Stimulated activated CD4-positive, alpha-beta T cell treated with anti-CD3 and anti-CD28 coated beads, Interleukin-12 subunit alpha, Interleukin-12 subunit beta, amount 100 ng/mL, for 24 hours (primary cell): ENCODE data around the gene P2RY8.
"Not testable (repeated sequence)": the region's sequence is repeated elsewhere in the genome, so short reads cannot be mapped to it uniquely, and the experiment has no call there.

Source experiments
- DNase-seq, 2 experiments: peaks; one replicate each; pipeline ENCODE4 v3.0.0-alpha.2; 2020; ENCODE audit warnings: low read depth in 2 of 2

The P2RY8 gene, protein sequence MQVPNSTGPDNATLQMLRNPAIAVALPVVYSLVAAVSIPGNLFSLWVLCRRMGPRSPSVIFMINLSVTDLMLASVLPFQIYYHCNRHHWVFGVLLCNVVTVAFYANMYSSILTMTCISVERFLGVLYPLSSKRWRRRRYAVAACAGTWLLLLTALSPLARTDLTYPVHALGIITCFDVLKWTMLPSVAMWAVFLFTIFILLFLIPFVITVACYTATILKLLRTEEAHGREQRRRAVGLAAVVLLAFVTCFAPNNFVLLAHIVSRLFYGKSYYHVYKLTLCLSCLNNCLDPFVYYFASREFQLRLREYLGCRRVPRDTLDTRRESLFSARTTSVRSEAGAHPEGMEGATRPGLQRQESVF

DNA sequence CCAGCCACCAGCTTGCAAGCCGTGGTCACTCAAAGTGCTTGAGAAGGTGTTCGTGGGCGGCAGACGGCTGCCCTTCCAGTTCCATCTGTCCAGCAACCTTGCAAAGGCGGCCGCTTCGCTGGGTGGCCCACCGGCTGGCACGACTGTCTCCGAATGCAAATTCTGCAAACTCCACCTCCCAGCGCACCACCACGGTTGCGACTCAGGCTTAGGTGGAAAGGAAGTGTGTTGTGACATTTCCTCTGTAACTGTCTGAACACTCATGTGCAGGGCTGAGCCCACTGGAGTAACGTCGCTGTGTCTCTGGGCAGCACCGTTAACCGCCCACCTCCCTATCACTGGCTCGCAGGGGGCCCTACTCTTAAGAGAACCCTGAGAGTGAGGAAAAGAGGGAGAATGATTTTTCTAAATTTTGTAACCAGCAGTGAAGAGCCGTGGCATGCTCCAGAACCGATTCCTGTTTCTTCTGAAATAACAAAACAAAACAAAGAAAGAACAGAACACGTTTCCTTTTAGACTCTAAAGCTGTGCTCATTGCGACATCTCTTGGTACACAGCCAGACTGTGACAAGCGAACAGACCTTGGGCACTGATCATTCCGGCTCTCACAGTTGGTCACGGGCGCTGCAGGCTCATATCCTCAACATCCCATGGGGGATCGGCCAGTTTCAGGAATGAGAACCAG is at the start of gene P2RY8:
Gene P2RY8, minus strand, starts transcription at position 155 of the 685 bp plus-strand sequence. CDS start 70,627 bp downstream, outside the sequence.
- DNase-seq: peak; percentile 65 to 66

DNA sequence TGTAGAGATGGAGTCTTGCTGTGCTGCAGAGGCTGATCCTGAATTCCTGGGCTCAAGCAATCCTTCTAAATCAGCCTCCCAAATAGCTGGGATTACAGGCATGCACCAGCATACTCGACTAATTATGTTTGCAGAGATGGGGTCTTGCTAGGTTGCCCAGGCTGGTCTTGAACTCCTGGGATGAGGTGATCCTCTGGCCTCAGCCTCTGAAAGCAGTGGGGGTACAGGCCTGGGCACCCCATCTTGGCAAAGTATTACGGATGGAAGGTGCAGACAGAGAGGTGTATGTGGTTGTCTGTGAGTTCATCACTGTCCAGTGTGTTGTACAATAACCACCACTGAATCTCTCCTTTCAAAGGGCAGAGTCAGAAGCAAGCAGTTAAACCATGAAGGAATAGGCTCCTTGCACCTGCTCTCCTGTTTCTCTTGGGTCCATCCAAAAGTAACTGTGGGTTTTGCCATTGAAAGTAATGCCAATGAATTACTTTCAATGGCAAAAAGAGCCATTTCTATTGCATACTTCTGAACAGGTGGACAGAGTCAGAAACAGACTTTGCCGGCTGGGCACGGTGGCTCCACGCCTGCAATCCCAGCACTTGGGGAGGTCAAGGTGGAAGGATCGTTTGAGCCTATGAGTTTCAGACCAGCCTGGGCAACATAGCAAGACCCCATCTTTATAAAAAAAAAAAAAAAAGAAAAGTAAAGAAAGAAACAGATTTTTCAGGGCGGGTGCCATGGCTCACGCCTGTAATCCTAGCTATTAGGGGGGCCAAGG is 47.4 kb upstream of the P2RY8 start:
- no peak for DNase-seq

DNA sequence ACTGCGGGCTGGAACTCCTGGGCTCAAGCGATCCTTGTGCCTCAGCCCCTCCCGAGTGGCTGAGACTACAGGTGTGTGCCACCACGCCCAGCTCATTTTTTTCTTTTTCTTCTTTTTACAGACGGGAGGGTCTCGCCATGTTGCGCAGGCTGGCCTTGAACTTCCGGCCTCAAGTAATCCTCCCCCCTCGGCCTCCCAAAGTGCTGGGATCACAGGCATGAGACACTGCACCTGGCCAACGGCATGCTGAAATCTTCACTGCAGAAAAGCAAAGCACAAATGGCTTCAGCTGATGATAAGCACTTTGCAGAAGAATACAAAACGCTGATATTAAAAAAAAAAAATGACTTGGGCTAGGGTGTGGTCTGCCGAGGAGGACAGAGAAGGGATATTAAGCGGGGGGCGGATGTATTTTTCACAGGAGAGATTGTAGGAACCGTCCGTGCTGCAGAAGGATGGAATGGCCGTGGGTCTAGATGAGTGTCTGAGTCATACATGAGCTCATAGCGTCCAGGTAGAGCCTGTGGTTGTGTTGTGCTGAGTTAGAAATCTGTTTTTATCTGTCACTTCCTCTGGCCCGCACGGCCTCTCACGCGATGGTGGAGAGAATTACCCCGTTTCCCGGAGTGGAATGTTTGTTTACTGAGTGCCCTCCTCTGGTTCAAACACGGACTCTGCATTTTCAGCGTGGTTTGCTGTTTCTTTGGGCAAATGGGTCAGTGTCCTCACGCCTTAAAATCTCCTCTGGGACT is 45.9 kb upstream of the P2RY8 start:
- DNase-seq: peak in 1 of 2 experiments; percentile 57

DNA sequence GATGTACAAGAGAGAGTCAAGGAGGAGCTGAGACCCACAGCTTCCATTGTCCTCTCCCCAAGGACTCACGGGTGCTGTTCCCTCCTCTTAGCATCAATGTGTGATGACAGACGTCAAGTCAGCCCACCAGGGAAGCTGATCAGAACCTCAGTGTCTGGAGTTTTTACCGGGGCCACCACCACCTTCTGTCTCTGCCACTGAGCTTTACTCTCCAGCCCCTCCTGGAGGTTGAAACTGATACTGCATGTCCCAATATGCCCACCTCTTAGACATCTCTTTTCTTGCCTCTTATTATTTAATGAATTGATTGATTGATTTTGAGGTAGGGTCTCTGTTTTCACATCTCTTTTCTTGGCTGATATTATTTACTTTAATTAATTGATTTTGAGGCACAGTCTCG is 44.1 kb upstream of the P2RY8 start:
- DNase-seq: peak; percentile 40 to 86

DNA sequence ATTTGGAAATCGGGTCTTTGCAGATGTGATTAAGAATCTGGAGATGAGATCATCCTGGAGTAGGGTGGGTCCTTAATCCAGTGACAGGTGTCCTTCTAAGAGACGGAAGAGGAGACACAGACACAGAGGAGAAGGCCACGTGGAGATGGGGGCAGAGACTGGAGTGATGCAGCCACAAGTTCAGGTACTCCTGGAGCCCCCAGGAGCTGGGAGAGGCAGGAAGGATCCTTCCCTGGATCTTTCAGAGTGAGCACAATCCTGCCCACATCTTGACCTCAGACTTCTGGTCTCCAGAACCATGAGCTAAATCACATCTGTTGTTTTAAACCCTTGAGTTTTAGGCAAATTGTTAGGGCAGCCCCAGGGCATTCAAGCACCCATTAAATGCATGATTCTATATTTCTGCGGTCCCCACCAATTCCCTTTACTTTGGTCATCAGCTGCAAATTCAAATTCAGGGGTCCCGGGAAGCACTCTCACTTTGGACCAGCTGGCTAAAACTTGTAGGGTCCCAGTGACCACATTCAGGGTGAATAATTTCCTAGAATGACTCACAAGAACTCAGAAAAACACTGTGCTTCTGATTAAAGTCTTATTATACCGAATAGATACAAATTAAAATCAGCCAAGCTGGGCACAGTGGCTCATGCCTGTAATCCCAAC is 41.7 kb upstream of the P2RY8 start:
- DNase-seq: no peak

DNA sequence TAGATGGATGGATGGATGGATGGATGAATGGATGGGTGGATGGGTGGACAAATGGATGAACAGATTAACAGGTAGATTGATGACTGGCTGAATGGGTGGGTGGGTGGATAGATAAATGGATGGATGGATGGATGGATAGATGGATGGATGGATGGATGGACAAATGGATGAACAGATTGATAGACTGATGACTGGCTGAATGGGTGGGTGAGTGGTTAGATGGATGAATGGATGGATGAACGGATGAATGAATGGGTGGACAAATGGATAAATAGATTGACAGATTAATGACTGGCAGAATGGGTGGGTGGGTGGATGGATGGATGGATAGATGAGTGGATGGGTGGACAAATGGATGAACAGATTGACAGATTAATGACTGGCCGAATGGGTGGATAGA is 40.9 kb upstream of the P2RY8 start:
- no peak for DNase-seq

DNA sequence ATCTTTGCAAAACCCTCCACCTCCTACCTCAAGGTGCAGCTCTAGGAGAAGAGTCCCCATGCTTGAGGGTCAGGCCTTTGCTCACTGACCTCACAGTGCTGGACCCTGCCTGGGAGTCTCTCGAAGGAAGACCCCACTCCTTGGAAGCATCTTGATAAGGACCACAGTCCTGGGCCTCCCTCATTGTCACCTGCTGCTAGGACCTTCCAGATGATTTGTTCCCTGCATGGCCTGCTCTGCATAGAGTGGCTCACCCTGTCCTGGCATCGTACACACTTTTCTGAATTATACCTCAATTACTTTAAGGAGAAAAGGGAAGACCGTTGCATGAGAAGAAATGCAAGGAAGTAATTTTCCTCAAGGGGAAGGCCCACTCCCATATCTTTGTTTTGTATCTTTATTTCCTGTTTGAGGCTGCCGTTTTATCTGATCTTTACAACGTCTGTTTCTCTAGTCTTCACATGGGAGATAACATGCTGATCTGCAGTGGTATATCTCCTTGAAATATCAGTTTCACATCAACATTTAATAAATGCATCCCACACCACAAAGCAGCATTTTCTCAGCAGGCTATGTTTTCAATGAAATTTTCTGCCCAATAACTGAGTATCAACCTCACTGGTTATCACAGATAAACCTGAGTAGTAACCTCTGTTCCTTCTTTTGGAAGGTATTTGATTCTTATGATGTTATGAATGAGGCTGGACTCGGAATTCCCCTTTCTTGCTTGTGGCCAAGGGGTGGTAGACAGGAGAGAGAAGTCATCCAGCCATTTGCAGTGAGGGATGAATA is 39.4 kb upstream of the P2RY8 start:
- no peak for DNase-seq

DNA sequence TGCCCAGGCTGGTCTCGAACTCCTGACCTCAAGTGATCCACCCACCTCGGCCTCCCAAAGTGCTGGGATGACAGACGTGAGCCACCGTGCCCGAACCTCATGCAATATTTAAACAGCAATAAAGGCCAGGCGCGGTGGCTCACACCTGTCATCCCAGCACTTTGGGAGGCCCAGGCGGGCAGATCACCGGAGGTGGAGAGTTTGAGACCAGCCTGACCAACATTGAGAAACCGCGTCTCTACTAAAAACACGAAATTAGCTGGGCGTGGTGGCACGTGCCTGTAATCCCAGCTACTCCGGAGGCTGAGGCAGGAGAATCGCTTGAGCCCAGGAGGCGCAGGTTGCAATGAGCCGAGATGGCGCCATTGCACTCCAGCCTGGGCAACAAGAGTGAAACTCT is 37.2 kb upstream of the P2RY8 start:
- DNase-seq: not testable (repeated sequence)

DNA sequence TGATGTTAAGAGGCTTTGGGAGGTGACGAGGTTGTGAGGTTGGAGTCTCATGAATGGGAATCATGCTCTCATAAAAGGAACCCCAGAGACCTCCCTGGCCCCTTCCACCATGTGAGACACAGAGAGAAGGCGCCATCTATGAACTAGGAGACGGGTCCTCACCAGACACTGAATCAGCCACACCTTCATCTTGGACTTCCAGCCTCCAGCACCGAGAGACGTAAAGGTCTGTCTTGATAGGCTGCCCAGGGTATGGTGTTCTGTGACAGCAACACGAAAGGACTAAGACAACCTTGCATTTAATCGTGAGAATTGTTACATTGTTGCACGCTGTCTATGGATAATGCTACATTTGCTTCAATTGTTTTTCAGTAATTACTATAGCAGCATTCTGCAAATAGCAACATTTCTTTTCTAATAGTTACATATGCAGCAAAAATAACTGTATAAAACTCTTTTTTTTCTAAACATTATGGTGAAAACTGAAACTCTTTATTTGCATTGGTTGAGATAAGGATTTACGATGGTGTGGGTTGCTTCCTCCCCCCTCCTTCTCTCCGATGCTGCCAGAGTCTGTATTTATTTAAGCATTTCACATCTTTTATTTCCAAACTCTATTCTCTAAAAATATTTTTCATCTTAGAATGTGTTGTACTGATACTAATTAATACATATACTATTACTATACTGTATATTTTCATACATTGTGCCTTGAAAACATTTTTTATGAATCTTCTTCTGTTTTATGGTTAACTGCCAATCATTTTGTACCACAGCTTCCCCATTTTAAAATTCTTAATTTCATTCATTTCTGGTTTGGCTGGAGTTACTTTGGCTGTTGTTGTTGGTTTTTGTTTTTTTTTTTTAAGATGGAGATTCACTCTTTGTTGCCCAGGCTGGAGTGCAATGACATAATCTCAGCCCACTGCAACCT is 28.0 kb upstream of the P2RY8 start:
- DNase-seq: no peak

DNA sequence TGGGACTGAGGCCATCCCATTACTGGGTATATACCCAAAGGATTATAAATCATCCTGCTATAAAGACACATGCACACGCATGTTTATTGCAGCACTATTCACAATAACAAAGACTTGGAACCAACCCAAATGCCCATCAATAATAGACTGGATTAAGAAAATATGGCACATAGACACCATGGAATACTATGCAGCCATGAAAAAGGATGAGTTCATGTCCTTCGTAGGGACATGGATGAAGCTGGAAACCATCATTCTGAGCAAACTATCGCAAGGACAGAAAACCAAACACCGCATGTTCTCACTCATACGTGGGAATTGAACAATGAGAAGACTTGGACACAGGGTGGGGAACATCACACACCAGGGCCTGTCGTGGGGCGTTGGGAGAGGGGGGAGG is 27.1 kb upstream of the P2RY8 start:
- not testable (repeated sequence) for DNase-seq

DNA sequence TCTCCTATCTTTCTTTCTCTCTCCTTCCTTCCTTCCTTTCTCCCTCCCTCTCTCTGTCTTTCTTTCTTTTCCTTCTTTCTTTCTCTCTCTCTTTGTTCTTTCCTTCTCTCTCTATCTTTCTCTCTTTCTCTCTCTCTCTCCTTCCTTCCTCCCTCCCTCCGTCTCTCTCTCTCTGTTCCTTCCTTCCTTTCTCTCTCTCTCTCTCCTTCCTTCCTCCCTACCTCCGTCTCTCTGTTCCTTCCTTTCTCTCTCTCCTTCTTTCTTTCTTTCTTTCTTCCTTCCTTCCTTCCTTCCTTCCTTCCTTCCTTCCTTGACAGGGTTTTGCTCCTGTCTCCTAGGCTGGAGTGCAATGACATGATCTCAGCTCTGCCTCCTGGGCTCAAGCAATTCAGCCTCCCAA is 24.2 kb upstream of the P2RY8 start:
- DNase-seq: no peak

DNA sequence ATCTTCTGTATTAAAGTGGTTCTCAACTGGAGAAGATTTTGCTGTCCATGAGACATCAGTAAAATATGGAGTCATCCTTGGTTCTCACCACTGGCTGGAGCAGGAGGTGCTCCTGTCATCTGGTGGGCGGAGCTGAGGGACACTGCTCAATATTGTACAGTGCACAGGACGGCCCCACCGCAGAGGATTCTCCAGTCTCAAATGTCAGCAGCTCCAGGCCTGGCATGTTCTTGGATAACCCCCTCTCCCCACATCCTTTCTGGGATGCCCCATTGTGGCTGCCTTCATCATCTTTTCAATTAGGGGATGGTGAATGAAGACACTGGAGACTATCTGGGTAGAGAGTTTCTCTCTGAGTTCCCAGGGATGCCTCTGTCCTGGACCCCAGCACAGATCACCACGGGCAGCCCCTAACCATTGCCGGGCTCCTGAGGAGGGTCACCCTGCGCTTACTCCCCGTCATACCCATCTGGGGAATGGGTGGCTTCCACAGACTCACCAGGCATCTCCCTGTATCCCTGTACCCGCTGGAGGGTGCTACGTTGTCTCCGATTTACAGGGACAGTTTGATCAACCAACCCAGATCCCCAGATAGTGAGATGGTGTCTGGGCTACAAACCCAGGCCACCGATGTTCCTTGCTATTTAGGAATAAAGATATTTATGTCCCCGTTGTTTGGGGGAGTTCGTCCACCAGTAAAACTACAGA is 21.9 kb upstream of the P2RY8 start:
- DNase-seq: no peak

DNA sequence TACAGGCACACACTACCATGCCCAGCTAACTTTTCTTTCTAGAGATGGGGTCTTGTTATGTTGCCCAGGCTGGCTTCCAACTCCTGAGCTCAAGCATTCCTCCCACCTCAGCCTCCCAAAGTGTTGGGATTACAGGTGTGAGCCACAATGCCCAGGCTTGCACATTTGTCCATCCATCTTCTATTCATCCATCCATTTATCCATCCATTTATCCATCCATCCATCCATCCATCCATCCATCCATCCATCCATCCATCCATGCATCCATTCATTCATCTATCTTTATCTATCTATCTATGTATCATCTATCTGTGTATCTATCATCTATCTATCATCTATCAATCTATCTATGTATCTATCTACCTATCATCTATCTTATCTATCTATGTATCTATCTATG is 20.5 kb upstream of the P2RY8 start:
- DNase-seq: not testable (repeated sequence)

DNA sequence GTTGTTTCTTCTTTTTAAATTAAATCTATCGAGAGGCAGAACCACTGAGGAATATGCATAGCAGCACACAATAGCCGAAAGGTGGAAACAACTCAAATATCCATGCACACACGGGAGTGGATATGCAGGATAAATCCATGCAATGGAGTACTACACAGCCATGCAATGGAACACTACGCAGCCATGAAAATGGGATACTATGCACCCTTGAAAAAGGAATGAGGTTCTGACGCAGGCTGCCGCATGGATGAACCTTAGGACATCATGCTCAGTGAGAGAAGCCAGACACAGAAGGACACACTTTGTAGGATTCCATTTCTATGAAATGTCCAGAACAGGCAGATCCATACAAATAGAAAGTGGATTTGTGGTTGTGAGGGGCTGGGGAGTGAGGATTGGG is 18.4 kb upstream of the P2RY8 start:
- no peak for DNase-seq

DNA sequence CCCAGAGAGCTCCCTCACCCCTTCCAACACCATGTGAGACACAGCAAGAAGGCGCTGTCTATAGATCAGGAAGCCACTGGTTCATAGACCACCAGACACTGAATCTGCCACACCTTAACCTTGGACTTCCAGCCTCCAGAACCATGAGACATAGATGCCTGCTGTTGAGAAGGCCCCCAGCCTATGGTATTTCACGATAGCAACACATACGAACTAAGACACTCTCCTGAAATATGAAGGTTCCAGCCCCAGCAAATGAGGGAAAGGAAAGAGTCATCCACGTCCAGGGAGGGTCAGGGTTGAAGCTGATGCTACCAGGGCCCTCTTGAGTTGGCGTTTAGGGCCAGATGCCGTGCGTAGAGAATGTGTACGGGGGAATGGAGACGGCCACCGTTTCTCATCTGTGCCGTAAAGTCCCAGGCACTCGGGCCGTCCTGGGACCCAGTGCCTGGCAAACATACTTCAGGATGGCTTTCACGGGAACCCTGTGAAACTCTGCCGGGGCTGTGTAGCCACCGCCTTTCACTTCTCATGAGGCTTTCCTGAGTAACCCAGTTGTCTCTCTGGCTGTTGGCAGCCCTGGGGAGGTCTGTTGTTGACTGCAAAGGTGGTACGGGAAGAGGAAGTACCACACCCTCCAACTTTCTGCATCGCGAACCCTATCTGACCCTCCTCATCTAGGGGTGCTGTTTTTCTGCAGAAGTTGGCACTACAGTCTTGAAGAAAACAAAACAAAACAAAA is 17.7 kb upstream of the P2RY8 start:
- no peak for DNase-seq

DNA sequence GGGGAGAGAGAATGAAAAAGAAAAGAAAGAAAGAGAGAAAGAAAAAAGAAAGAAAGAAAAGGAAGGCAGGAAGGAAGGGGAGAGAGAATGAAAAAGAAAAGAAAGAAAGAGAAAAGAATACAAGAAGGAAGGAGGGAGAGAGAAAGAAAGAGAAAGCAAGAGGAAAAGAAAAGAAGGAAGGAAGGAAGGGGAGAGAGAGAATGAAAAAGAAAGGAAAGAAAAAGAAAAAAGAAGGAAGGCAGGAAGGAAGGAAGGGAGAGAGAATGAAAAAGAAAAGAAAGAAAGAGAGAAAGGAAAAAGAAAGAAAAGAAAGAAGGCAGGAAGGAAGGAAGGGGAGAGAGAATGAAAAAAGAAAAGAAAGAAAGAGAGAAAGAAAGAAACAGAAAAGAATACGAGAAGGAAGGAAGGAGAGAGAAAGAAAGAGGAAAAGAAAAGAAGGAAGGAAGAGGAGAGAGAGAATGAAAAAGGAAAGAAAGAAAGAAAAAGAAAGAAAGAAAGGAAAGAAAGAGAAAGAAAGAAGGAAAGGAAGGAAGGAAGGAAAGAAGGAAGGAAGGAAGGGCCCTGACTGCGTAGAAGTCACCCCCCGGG is 15.1 kb upstream of the P2RY8 start:
- no peak for DNase-seq

DNA sequence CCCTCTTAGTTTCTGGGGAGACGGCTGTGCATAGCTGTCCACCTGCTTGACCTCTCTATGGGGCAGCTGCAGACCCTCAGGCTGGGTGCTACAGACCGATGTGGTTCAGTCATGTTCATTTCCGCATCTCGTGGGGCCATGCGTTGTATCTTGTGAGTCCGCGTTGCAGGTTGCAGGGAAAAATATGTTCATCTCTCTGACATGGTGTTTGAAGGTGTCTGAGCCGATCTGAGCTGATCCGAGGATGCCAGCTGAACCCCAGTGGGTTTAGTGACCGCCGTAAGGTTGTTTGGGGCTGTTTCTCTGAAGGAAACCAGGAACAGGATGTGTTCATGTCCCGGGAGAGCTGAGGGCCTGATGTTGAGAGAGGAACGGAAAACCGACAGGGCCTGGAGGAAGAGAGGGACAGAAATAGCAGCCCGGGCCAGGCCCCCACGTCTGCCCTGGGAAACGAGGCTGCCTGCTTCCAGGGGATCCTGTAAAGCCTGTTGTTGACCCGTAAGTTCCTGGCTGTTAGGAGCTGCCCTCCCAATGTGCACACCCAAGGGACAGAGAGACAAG is 9.8 kb upstream of the P2RY8 start:
- DNase-seq: no peak
